ENCODE data around the gene ZRANB1. TPM values are rescaled to one million over a fixed set of nuclear protein-coding genes. Genes with fewer than 3 reads are reported as not detected.

ZRANB1 gene
- total and polyA plus RNA-seq, 2 of the 4 experiments (the other 2 are of a cell fraction) = 11.2 to 24.7 TPM

- POLR2A ChIA-PET (ENCODE audit: unreplicated experiment) = no interaction called here
These were observed 19.3 kb downstream of the ZRANB1 start for GRCh38 chr10:124961248-124961570.

More at GRCh38 chr10:124961248-124961570, 19.3 kb downstream of the ZRANB1 start:
- peaks cover 13% of the 10 kb centered on the region for H3K4me1 ChIP-seq (ENCODE audit: control insufficient read depth, insufficient read depth, low read length)
- H3K14ac ChIP-seq (replicated peaks; ENCODE audit: low read depth, low read length) = no peak overlapping the region
- no peak for TF ChIP-seq POLR2A (IDR thresholded peaks at IDR 0.05; ENCODE audit: low read depth, low read length)
- TF ChIP-seq FOS (IDR thresholded peaks at IDR 0.05; ENCODE audit: low read depth, low read length) = no peak
- TF ChIP-seq CTCF (conservative IDR thresholded peaks at IDR 0.05; ENCODE audit: low read depth, low read length) = no peak
- no peak for TF ChIP-seq MAZ (IDR thresholded peaks at IDR 0.05; ENCODE audit: borderline replicate concordance, low read depth, low read length)
- H3K4me3 ChIP-seq (ENCODE audit: insufficient read depth, low read depth, low read length) = no peak overlapping the region
- H4K91ac ChIP-seq (ENCODE audit: insufficient read depth, low read depth, low read length) = no peak overlapping the region
- no peaks in the 10 kb centered on the region; the same call in 1 of the 2 replicates for H3K9me1 ChIP-seq (ENCODE audit: insufficient read depth, low read length)
- H3K4me2 ChIP-seq (ENCODE audit: low read depth, low read length) = peak overlapping the region; percentile 47; the same call in 1 of the 2 replicates
- intact Hi-C loops (cut with micrococcal nuclease) = loop anchor here (5.0 kb wide), 2 partner anchors 44 to 169 kb away; partner anchors contain the start of gene EEF1AKMT2
- H3K27ac ChIP-seq (ENCODE audit: insufficient read depth, low read length) = no peak overlapping the region
- ATAC-seq (ENCODE audit: low read depth) (no peak), DNase-seq (peak; percentile 30)
- no peak overlapping the region for H4K5ac ChIP-seq (ENCODE audit: low read depth, low read length)
- CTCF ChIA-PET = interaction anchor here (1.1 to 2.2 kb wide), 2 partner anchors 10 to 31 kb away, joined by 3 to 10 read pairs; no protein-coding TSS in a partner anchor
- no peak overlapping the region for H2AK5ac ChIP-seq (ENCODE audit: low read depth, low read length)
- H2AK9ac ChIP-seq (replicated peaks; ENCODE audit: low read depth, low read length, poor library complexity) = no peak overlapping the region
- dilution Hi-C loops (cut with HindIII; ENCODE audit: low sequenced_read_pairs, unreplicated experiment) = no loop called here
- WGBS, 2 experiments (ENCODE audit: extremely low coverage in 2 of 2, insufficient read length in 1 of 2) = no CpG with 5 or more reads among the region's 4 CpGs
- no peak overlapping the region for H2AFZ ChIP-seq (replicated peaks; ENCODE audit: low read length, poor library complexity)
- no peak overlapping the region for H2BK15ac ChIP-seq (ENCODE audit: low read depth, low read length)
- no peak overlapping the region for H3K4ac ChIP-seq (ENCODE audit: low read depth, low read length)
- H3K18ac ChIP-seq (ENCODE audit: low read depth, low read length) = peak overlapping the region; percentile 35; the same call in 1 of the 2 replicates
- no peaks in the 10 kb centered on the region for H3K27me3 ChIP-seq (ENCODE audit: control insufficient read depth, insufficient read depth, low read length)
- no peak overlapping the region for H2BK120ac ChIP-seq (ENCODE audit: low read depth, low read length)
- H3K79me1 ChIP-seq (ENCODE audit: low read depth in 1 of 2, low read length in 2 of 2) = peaks cover 25 to 68% of the 10 kb centered on the region in 2 experiments
- no peaks in the 10 kb centered on the region for H3K9me3 ChIP-seq (ENCODE audit: control insufficient read depth, insufficient read depth, low read length)
- H2BK20ac ChIP-seq (ENCODE audit: low read depth, low read length) = no peak overlapping the region
- peaks cover 87% of the 10 kb centered on the region for H4K20me1 ChIP-seq (ENCODE audit: insufficient read depth, low read length)
- no peak overlapping the region for H3K23ac ChIP-seq (ENCODE audit: low read depth, low read length)
- H4K8ac ChIP-seq (ENCODE audit: low read depth in 2 of 2, low read length in 2 of 2) = no peak overlapping the region
- peaks cover 6% of the 10 kb centered on the region; the same call in 1 of the 2 replicates for H3K36me3 ChIP-seq (ENCODE audit: control insufficient read depth, insufficient read depth, low read length)
- peak overlapping the region; percentile 39 for H2BK5ac ChIP-seq (ENCODE audit: low read depth, low read length, poor library complexity, severe bottlenecking)
- in situ Hi-C loops (cut with MboI; ENCODE audit: low sequenced_read_pairs) = no loop called here
- H3K9ac ChIP-seq (ENCODE audit: low read depth, low read length) = no peak overlapping the region
- H3K56ac ChIP-seq (ENCODE audit: extremely low read depth, insufficient read depth, low read length) = no peak overlapping the region
- BruUV-seq (replicated peaks) = no TSS peak

All from IMR-90 (cell line).